Ascending aorta (tissue), 2 donors: ENCODE data around the gene ADGRL3. TPM values are rescaled to one million over a fixed set of nuclear protein-coding genes. Genes with fewer than 3 reads are reported as not detected.
"Not testable (repeated sequence)": the region's sequence is repeated elsewhere in the genome, so short reads cannot be mapped to it uniquely, and the experiment has no call there.

Source experiments
- DNase-seq, 2 donors: peaks; one replicate each; pipeline ENCODE4 v3.0.0-alpha.2; 2019; ENCODE audit warnings: low spot score in 2 of 2
- H3K27ac ChIP-seq, 2 donors: fragments of 200-600 bp; sonication (generic); one replicate each; pipeline ENCODE4 v1.5.1; 2016 to 2017; ENCODE audit warnings: mild to moderate bottlenecking in 1 of 2
- H3K27me3 ChIP-seq: fragments of 200-600 bp; sonication (generic); one replicate; pipeline ENCODE4 v1.5.1; 2017
- H3K36me3 ChIP-seq, 2 donors: fragments of 200-600 bp; sonication (generic); one replicate each; pipeline ENCODE4 v1.5.1; 2016
- H3K4me1 ChIP-seq, 2 donors: fragments of 200-600 bp; sonication (generic); one replicate each; pipeline ENCODE4 v1.5.1; 2016 to 2017; ENCODE audit warnings: mild to moderate bottlenecking in 1 of 2
- H3K4me3 ChIP-seq, 2 donors: fragments of 200-600 bp; sonication (generic); one replicate each; pipeline ENCODE4 v1.5.1; 2016 to 2017; ENCODE audit warnings: mild to moderate bottlenecking in 1 of 2
- H3K9me3 ChIP-seq, 2 donors: fragments of 200-600 bp; sonication (generic); one replicate each; pipeline ENCODE4 v1.5.1; 2016
- intact Hi-C: fragments of 100-400 bp; cut with DNase I; formaldehyde crosslinking; loops from one replicate; pipeline ENCODE4 v1.15.1; 2023
- total RNA-seq: library from RNA; depleted of rRNA; stranded (reverse); fragments of >200 nt; gene quantifications from one replicate; pipeline ENCODE4 v1.1.0, GENCODE V29; 2016
- TF ChIP-seq, protein P1 (sequence below), 3 experiments: fragments of 200-600 bp in 2 of 3; fragments of 450-650 bp in 1 of 3; sonication (generic) in 2 of 3; IDR thresholded peaks; one replicate each; pipeline ENCODE4 v1.5.1; 2016 to 2019; ENCODE audit warnings: antibody characterized with exemption in 3 of 3, mild to moderate bottlenecking in 1 of 3, moderate library complexity in 1 of 3

The ADGRL3 gene
- total RNA-seq, 1 donor from 2014 or later, result 22.2 TPM

DNA sequence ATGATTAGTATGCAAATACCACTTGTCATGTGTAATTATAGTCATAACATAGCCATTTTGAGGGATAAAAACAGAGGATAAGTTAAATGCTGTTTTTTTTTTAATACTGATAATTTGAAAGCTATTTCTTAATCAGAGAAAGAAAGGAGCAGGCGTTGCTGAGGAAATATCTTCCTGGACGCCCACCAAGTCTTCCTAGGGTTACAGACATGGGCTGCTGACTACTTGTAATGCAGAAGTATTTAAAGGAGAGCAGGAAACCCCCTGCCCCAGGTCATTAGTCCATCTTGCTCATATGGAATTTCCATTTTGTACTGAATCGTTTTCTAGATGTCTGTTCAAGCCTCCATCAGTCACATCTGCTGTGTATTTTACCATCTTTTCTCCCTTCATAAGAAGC is 176.2 kb downstream of the ADGRL3 start:
- intact Hi-C loops, result no loop called here
- Histone ChIP-seq H3K36me3 (no peaks in the 10 kb centered on the region), H3K27ac (no peak overlapping the region), H3K4me1 (peaks cover 0 to 8% of the 10 kb centered on the region in 2 donors), H3K27me3 (no peaks in the 10 kb centered on the region), H3K4me3 (no peak overlapping the region), H3K9me3 (peaks cover 0 to 6% of the 10 kb centered on the region in 2 donors)
- TF ChIP-seq, protein P1, sequence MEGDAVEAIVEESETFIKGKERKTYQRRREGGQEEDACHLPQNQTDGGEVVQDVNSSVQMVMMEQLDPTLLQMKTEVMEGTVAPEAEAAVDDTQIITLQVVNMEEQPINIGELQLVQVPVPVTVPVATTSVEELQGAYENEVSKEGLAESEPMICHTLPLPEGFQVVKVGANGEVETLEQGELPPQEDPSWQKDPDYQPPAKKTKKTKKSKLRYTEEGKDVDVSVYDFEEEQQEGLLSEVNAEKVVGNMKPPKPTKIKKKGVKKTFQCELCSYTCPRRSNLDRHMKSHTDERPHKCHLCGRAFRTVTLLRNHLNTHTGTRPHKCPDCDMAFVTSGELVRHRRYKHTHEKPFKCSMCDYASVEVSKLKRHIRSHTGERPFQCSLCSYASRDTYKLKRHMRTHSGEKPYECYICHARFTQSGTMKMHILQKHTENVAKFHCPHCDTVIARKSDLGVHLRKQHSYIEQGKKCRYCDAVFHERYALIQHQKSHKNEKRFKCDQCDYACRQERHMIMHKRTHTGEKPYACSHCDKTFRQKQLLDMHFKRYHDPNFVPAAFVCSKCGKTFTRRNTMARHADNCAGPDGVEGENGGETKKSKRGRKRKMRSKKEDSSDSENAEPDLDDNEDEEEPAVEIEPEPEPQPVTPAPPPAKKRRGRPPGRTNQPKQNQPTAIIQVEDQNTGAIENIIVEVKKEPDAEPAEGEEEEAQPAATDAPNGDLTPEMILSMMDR (IDR thresholded peaks at IDR 0.05), result no peak
- no peak for DNase-seq

DNA sequence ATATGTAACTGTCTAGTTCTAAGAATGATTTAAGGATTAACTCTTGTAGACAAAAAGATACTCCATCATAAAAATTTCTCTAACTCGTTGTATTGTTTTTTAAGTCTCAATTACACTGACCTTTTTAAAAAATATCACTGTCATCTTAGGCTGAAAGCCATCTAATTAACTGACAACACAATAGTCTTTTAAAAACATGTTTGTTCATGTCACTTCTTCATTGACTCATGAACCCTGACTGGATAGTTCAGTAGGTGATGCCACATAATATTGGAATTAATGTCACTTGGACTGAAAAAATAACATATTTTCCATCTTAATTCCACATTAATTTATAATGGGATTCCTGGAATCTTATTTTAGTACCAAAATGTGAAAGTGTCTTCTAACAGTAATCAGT is 179.3 kb downstream of the ADGRL3 start:
- H3K4me1 ChIP-seq, result peaks cover 0 to 7% of the 10 kb centered on the region in 2 donors
- TF ChIP-seq, protein P1 (IDR thresholded peaks at IDR 0.05), result no peak
- intact Hi-C loops, result no loop called here

DNA sequence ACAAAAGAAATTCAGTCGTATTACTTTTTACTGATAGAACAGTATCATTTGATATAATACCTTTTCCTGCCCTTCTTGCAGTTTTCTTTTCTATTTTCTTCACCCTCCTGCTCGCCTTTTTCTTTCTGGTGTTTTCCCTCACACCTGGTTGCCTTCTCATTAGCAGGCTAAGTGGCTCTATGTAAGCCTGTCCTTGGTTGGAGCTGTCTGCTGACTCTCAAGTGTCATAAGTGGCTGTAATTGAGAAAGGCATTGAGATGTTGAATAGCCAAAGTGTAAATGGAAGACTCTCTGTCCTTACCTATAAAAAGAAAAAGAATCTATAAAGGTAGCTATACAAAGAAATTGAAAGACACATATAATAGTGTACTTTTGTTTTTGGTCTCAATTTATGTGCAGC is 180.7 kb downstream of the ADGRL3 start:
- Histone ChIP-seq H3K4me3 (no peak overlapping the region), H3K36me3 (no peaks in the 10 kb centered on the region), H3K27me3 (no peaks in the 10 kb centered on the region), H3K9me3 (peaks cover 0 to 6% of the 10 kb centered on the region in 2 donors), H3K4me1 (peaks cover 0 to 4% of the 10 kb centered on the region in 2 donors), H3K27ac (no peak overlapping the region)
- TF ChIP-seq, protein P1 (IDR thresholded peaks at IDR 0.05), result no peak
- intact Hi-C loops, result no loop called here
- no peak for DNase-seq

More for the DNA sequence above, 179.3 kb downstream of the ADGRL3 start:
- no peak overlapping the region for H3K4me3 ChIP-seq
- no peaks in the 10 kb centered on the region for H3K27me3 ChIP-seq
- H3K36me3 ChIP-seq, result no peaks in the 10 kb centered on the region
- peaks cover 0 to 6% of the 10 kb centered on the region in 2 donors for H3K9me3 ChIP-seq
- DNase-seq, result no peak
- H3K27ac ChIP-seq, result no peak overlapping the region

DNA sequence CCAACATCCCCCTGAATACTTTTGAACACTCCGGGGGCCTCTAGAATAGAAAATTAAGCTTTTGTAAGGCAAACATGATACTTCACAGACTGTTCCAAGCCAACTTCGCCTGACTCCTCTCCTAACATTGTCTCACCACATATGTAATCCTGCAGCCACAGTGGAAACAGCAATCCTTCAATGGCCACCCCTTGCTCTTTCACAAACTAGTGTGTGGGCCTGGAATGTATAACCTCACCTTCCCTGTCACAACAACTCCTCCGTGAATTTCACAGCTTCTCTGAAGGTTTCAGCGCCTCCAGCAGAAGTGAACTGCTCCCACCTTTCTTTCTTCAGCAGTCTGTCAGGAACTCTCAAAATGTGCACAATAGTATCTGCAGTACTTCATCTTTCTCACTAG is 185.1 kb downstream of the ADGRL3 start:
- no peak overlapping the region for H3K27ac ChIP-seq
- H3K9me3 ChIP-seq, result no peaks in the 10 kb centered on the region
- H3K27me3 ChIP-seq, result no peaks in the 10 kb centered on the region
- H3K36me3 ChIP-seq, result no peaks in the 10 kb centered on the region
- H3K4me3 ChIP-seq, result no peak overlapping the region
- intact Hi-C loops, result no loop called here
- H3K4me1 ChIP-seq, result no peaks in the 10 kb centered on the region
- TF ChIP-seq, protein P1 (IDR thresholded peaks at IDR 0.05), result no peak
- no peak for DNase-seq

DNA sequence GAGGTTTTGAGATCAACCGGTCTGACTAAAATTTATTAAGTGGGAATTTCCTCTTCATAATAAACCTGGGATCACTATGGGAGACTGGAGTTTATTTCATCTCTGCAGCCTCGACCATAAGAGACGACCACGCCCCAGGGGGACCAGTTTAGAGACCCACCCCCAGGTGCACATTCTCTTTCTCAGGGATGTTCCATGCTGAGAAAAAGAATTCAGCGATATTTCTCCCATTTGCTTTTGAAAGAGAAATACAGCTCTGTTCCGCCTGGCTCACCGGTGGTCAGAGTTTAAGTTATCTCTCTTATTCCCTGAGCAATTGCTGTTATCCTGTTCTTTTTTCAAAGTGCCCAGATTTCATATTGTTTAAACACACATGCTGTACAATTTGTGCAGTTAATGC is 187.2 kb downstream of the ADGRL3 start:
- H3K4me3 ChIP-seq, H3K27me3 ChIP-seq, H3K36me3 ChIP-seq, DNase-seq, H3K4me1 ChIP-seq, H3K27ac ChIP-seq, H3K9me3 ChIP-seq, intact Hi-C loops: not testable (repeated sequence)

DNA sequence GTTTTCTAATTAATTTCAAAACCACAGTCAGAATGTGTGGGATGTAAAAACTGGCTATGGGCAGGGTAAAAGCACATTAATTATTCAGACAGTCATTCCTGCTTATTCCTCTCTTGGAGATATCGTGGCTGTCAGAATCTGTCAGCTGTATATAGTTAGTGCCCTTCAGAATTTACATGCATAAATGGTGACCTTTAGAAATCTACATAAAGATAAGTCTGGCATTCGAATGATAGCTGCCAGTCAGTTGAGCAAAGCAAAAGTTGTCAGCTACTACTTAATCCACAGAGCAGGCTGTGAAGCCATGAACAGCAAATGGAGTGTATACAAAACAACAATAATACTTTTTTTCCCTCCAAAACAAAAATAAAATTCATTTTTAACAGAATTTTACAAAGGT is 189.5 kb downstream of the ADGRL3 start:
- TF ChIP-seq, protein P1 (IDR thresholded peaks at IDR 0.05), result no peak
- no peaks in the 10 kb centered on the region for H3K27me3 ChIP-seq
- H3K27ac ChIP-seq, result no peak overlapping the region
- DNase-seq, result no peak
- no peaks in the 10 kb centered on the region for H3K4me1 ChIP-seq
- H3K36me3 ChIP-seq, result no peaks in the 10 kb centered on the region
- H3K4me3 ChIP-seq, result no peak overlapping the region
- no peaks in the 10 kb centered on the region for H3K9me3 ChIP-seq
- intact Hi-C loops, result no loop called here
